Measurements from ENCODE around the gene ATP6V0B. TPM values are rescaled to one million over a fixed set of nuclear protein-coding genes. Genes with fewer than 3 reads are reported as not detected.
A peak's percentile ranks its signal among the peaks of the same experiment; 100 is the strongest.

ATP6V0B gene
- total RNA-seq, 1 experiment from 2014 or later = 187 TPM

DNA sequence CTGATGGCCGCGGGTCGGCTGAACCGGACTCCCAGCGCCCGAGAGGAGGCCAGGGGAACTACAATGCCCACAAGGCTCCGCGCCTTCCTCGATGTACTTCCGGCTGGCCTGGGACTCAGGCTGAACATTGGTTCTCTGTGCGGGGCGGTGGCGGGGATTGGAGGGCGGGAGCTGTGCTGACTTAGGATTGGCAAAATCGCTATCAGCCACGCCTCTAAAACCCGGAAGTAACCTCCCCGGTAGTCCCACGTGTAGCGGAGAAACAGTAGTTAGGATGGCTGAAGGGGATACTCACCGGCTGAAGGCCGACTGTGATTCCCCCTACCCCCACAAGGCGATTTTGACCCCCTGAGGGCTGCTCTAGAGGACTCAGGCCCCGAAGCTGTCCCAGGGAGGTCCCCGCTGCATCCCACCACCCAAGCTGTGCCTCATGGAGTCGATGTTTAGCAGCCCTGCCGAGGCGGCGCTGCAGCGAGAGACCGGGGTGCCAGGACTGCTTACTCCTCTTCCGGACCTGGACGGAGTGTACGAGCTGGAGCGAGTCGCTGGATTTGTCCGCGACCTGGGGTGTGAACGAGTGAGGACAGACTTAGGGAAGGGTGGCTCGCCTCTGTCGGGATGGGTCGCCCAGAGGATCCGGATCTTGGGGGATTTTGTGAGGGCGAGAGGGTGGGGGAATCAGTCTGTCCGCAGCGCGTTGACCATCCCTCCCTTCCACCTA is 4.9 kb upstream of the ATP6V0B start, which contains the start of gene DPH2:
TSS of gene DPH2 (plus strand) at position 265 of the 721 bp plus-strand sequence. CDS start at position 431, 166 bp downstream.
- DNase-seq (ENCODE audit: low spot score) = peak; percentile 95

DNA sequence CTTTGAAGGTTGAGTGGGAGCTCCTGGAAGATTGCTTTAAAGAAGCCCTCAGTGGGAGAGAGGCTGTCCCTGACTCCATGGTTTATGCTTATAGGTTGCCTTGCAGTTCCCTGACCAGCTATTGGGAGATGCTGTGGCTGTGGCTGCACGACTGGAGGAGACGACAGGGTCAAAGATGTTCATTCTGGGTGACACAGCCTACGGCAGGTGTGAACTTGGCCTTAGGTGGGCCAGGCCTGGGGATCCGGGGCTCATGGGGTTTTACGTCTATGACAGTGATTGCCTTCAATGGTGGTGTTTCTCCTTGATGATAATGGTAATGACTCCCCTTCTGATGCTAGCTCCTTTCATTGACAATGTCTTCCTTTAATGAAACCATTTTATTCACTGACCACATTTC is 4.3 kb upstream of the ATP6V0B start:
- DNase-seq (ENCODE audit: low spot score) = no peak

GRCh38 chr1:43970911-43971310 is 3.8 kb upstream of the ATP6V0B start:
- no peak for DNase-seq (ENCODE audit: low spot score)

- no peak for DNase-seq (ENCODE audit: low spot score)
Measured at GRCh38 chr1:43971336-43971980, 3.3 kb upstream of the ATP6V0B start.

- no peak for DNase-seq (ENCODE audit: low spot score)
Measured at GRCh38 chr1:43973981-43974442, 748 bp upstream of the ATP6V0B start.

GRCh38 chr1:43975249-43975961 is 645 bp downstream of the ATP6V0B start:
- DNase-seq (ENCODE audit: low spot score) = no peak

- DNase-seq (ENCODE audit: low spot score) = no peak
Measured at GRCh38 chr1:43976045-43976444, 1.3 kb downstream of the ATP6V0B start.

DNA sequence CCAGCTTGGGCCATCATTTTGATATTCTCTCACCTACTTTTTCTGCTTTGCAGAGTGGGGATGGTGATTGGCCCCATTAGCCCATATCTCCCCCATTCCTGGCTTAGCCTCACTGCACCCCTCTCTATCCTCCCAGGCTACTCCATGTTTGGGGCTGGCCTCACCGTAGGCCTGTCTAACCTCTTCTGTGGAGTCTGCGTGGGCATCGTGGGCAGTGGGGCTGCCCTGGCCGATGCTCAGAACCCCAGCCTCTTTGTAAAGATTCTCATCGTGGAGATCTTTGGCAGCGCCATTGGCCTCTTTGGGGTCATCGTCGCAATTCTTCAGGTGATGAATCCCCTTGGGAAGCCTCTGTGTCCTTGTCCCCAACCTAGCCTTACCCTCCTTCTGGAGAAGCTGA is 2.1 kb downstream of the ATP6V0B start:
- DNase-seq (ENCODE audit: low spot score) = no peak

DNA sequence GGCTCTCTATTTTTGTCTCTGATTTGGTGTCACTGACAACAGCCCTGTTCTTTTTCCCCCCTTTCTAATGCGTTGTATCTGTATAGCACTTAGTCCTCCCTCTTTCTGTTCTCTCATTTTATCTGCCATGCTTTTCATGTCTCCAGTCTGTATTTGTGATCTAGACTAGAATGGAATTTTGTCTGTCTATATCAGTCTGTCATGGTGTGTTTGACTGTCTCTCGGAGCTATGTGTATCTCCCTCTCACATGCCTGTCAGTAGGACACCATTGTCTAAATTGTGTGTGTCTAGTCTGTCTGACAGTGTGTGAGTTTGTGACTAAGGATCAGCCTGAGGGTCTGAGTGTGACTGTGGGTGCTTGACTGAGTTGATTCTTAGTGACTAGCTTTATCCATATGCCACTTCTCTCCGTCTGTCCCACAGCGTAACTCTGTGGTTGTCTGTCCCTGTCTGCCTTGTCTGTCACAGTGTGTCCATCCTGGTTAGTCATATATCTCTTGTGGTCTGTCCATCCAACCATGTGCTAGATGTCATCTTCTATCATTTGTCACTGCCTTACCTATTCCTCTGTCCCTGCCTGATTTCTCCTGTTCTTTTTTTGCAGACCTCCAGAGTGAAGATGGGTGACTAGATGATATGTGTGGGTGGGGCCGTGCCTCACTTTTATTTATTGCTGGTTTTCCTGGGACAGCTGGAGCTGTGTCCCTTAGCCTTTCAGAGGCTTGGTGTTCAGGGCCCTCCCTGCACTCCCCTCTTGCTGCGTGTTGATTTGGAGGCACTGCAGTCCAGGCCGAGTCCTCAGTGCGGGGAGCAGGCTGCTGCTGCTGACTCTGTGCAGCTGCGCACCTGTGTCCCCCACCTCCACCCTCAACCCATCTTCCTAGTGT is 2.9 kb downstream of the ATP6V0B start:
- DNase-seq (ENCODE audit: low spot score) = no peak

DNA sequence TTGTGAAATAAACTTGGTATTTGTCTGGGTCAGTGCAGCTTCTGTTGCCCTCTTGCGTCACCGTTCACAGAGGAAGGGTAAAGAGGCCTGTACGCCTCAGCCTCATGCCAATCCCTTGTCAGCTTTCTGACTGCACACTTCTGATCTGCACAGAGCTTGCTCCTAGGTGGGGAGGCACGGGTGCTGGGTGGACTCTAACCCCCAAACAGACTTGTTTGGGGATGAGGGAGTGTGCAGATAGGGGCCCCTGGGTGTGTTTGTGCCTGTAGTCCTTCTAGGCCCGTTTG is 3.4 kb downstream of the ATP6V0B start:
- DNase-seq (ENCODE audit: low spot score) = no peak

GRCh38 chr1:43978551-43979260 is 3.9 kb downstream of the ATP6V0B start, which contains the start of gene B4GALT2:
B4GALT2 (plus strand) TSS chr1:43979210; CDS start chr1:43981161, 1,951 bp downstream.
- DNase-seq (ENCODE audit: low spot score) = no peak

- DNase-seq (ENCODE audit: low spot score) = no peak
Measured at GRCh38 chr1:43979261-43979527, 4.4 kb downstream of the ATP6V0B start.

- DNase-seq (ENCODE audit: low spot score) = peak; percentile 33
Measured at GRCh38 chr1:43979528-43980254, 4.9 kb downstream of the ATP6V0B start.

- DNase-seq (ENCODE audit: low spot score) = no peak
Measured at GRCh38 chr1:43980255-43981134, 5.7 kb downstream of the ATP6V0B start.

- DNase-seq (ENCODE audit: low spot score) = no peak
Measured at GRCh38 chr1:43981135-43981491, 6.4 kb downstream of the ATP6V0B start.

GRCh38 chr1:43981636-43982035 is 6.9 kb downstream of the ATP6V0B start:
- DNase-seq (ENCODE audit: low spot score) = no peak

GRCh38 chr1:43982241-43982640 is 7.5 kb downstream of the ATP6V0B start:
- no peak for DNase-seq (ENCODE audit: low spot score)

GRCh38 chr1:43982808-43983207 is 8.0 kb downstream of the ATP6V0B start:
- no peak for DNase-seq (ENCODE audit: low spot score)

GRCh38 chr1:43983253-43983899 is 8.6 kb downstream of the ATP6V0B start:
- no peak for DNase-seq (ENCODE audit: low spot score)
